GM12891 (cell line): Measurements from ENCODE around the gene ZFPM1. TPM values are rescaled to one million over a fixed set of nuclear protein-coding genes. Genes with fewer than 3 reads are reported as not detected.

Experiments used
- DNase-seq: peaks from one replicate; pipeline ENCODE4 v3.0.0; 2011; ENCODE audit warnings: low spot score; ENCODE audit not compliant: insufficient read length
- FAIRE-seq: peaks from 2 replicates; lab custom pipeline; 2011; peaks lifted over from hg19 to GRCh38; lab: Jason Lieb, UNC
- PAX5 ChIP-seq: IDR thresholded peaks from 2 replicates; pipeline ENCODE4 v1.6.1; 2011; ENCODE audit warnings: low read length, moderate library complexity, mild to moderate bottlenecking; ENCODE audit not compliant: insufficient read depth, severe bottlenecking
- POLR2A ChIP-seq: IDR thresholded peaks from 2 replicates; pipeline ENCODE4 v1.6.1; 2011; ENCODE audit warnings: low read depth, low read length, control low read depth
- POLR2AphosphoS5 ChIP-seq: IDR thresholded peaks from 2 replicates; pipeline ENCODE4 v1.6.1; 2011; ENCODE audit warnings: low read depth, low read length, control low read depth
- POU2F2 ChIP-seq: IDR thresholded peaks from 2 replicates; pipeline ENCODE4 v1.6.1; 2011; ENCODE audit warnings: low read depth, mild to moderate bottlenecking, control low read depth, low read length, moderate library complexity
- SPI1 ChIP-seq: IDR thresholded peaks from 2 replicates; pipeline ENCODE4 v1.6.1; 2011; ENCODE audit warnings: low read depth, low read length, control low read depth
- TAF1 ChIP-seq: IDR thresholded peaks from 2 replicates; pipeline ENCODE4 v1.6.1; 2011; ENCODE audit warnings: low read depth, low read length, control low read depth
- polyA plus RNA-seq: library from polyadenylated mRNA; unstranded; fragments of >200 nt; gene quantifications from one replicate; pipeline ENCODE4 v1.2.1, GENCODE V29; 2012; ENCODE audit warnings: low read depth, missing spikeins, inconsistent platforms; ENCODE audit not compliant: missing spikeins

The ZFPM1 gene
- 0.87 TPM for polyA plus RNA-seq

DNA sequence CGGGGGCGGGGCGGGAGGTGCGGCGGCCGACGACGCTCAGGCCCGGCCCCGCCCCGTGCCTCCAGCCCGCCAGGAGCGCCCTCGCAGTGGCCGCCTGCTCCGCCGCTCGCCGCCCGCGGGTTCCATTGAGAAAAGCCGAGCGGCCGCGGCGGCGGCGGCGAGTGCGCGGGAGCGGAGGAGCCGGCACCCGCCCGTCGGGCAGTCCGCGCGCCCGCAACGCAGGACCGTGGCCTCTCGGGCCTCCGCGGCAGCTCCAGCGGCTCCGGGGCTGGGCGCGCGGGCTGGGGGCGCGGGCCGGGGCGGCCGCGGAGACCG is at the start of gene ZFPM1:
TSS of gene ZFPM1 (plus strand) at position 64 of the 315 bp plus-strand sequence. CDS start 359 bp downstream, outside the sequence.
- no peak for TF ChIP-seq TAF1
- no peak for TF ChIP-seq PAX5
- no peak for TF ChIP-seq POLR2A
- TF ChIP-seq SPI1, result no peak
- TF ChIP-seq POLR2AphosphoS5, result no peak
- TF ChIP-seq POU2F2, result no peak
- DNase-seq (no peak), FAIRE-seq (no peak)

DNA sequence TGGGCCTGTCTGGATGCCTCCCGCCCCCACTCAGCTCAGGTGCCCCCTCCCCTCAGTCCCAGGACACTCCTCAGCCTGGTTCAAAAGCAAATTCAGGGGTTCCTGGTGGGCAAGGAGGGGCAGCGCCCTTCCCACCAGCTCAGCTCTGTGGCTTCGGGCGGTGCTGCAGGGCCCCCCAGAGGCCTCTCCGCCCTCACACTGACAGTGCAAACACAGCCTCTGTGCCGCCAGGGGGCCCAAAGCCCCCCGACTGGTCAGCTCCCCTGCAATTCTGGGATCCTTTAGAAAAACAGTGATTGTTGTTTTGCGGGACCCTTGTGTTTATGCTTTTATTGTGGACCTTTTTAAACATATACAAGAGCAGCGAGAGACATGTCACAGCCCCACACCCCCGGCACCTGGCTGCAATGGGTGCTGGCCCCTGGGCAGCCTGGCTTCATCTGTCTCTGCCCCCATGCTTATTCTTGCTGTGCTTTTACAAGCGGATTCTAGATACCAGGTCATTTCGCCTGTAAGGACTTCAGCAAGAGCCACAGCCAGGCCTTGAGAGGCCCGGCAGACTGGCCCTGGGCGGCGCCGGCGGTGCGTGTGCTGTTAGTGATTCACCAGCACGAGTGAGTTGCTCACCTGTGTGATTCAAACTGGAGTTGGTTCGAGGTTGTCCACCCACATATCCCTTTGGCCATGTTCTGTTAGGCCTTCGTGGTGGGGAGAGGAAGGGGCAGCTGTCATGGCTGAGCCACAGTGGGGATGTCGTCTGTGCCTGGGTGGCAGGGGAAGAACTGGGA is 49.1 kb upstream of the ZFPM1 start:
- no peak for FAIRE-seq
- no peak for TF ChIP-seq POLR2AphosphoS5
- no peak for TF ChIP-seq POLR2A
- no peak for TF ChIP-seq SPI1
- no peak for TF ChIP-seq TAF1
- no peak for TF ChIP-seq PAX5
- DNase-seq, result no peak

DNA sequence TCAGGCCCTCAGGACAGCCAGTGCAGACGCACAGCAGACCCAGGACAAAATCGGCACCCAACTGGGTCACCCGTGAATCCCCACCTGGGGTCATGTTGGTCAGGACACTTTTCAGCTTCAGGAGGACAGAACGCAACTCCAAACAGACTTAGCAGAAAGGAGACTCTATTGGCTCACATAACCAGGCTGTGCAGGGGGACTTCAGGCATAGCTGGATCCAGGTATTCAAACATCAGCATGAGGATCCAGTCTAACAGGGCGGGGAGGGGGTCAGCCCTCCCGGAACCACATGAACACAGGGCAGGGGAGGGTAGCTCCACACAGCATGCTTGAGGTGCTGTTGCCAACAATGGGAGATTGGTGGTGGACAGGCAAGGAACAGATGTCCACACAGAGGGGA is 48.3 kb upstream of the ZFPM1 start:
- no peak for FAIRE-seq
- TF ChIP-seq TAF1 (no peak), POLR2A (no peak), PAX5 (no peak), POLR2AphosphoS5 (no peak), SPI1 (no peak), POU2F2 (no peak)
- DNase-seq, result no peak

DNA sequence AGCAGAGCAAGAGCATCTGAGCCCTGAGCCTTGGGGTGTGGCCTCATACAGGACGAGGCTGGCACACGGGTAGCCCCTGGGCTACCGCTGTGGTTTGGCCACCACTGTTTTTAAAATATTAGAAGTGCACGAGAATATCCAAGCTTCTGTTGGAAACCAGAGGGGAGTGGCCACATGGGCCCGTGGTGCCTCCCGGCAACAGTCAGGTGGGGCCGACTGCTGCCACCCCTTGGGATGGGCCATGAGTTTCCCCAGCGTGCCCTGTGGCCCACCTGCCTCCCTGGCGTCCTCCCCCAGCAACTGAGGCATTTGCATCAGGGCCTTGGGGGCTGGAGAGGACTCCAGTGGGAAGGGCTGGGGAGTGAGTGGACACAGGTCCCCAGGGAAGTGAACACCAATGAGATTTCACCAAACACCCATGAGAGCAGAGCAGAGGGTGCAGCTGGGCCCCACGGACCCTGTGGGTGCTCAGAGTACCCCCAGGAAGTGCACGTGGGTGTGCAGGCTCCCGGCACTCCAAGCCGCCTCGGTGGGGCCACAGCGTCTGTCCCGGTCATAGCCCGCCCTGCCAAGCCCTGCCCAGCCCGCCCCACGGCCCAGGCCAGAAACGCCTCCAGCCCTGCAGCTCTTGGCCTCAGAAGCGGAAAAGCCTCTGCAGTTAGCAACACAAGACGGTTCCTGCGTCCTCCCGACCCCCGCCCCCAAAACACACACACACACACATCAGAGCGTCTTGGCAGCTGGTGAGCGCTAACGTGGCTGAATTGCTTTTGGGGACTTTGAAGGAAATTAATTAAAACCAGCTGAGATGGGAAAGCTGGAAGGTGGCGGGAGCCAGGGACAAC is 47.6 kb upstream of the ZFPM1 start:
- TF ChIP-seq TAF1 (no peak), PAX5 (no peak), POU2F2 (no peak), SPI1 (no peak), POLR2AphosphoS5 (no peak), POLR2A (no peak)
- DNase-seq (no peak), FAIRE-seq (no peak)

DNA sequence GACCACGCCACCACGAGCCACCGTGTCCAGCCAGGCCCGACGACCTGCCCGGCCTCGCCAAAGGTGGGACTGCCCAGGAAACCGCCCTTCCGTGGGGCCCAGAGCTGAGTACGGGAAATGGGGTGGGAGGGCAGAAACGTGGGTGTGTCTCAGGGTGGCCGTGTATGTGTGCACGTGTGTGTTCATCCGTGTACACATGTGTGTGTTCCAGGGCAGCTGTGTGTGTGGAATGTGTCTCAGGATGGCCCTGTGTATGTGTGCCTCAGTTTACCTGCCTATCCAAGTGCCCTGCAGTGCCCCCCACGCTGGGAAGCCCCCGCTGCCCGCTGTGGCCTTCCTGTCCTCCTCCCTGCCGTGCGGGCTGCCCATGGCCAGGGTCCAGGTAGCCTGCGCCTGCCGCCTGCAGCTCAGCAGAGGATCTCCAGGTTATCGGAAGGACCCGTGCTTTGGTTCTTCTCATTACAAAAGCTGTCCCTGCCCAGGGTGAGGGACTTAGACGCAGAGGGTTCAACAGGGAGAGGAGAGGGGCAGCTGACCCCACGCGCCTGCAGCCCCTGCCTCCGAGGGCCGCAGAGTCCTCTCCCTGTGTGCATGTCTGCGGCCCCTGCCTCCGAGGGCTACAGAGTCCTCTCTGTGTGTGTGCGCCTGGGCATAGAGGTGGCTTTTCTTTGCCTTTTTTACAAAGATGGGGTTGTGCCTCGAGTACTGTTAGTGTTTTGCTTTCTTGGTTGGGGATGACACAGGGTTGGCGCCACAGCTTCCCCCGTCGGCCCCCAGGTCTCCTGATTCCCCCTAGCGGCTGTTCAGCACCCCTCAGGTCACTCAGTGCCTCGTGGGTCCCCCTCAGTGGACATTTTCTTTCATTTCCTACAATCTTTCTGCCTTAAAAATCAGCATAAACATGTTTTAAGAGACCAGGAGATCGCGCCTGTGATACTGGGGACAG is 46.7 kb upstream of the ZFPM1 start:
- DNase-seq, result peak; percentile 61
- no peak for TF ChIP-seq SPI1
- TF ChIP-seq POLR2A, result no peak
- FAIRE-seq, result no peak

DNA sequence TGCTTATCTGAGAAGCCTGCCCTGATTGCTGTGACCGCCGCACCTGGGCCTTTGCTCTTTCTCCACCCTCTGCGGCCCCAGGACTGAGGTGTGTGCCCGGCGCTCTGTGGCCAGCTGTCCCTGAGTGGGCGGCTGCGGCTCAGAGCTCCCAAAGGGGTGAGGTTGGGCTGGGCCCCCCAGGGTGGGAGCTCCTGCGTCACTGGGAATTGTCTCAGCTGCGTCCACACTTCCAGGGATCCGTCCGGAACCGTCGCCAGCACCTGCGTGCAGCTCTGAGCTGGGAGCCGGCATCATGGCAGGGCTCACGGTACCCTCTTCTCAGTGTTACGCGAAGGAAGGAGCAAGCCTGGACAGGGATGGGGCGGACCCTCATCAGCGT is 46.0 kb upstream of the ZFPM1 start:
- no peak for FAIRE-seq
- no peak for DNase-seq
- TF ChIP-seq TAF1, result no peak
- TF ChIP-seq POLR2A, result no peak
- TF ChIP-seq POLR2AphosphoS5, result no peak
- TF ChIP-seq POU2F2, result no peak
- no peak for TF ChIP-seq SPI1
- no peak for TF ChIP-seq PAX5

DNA sequence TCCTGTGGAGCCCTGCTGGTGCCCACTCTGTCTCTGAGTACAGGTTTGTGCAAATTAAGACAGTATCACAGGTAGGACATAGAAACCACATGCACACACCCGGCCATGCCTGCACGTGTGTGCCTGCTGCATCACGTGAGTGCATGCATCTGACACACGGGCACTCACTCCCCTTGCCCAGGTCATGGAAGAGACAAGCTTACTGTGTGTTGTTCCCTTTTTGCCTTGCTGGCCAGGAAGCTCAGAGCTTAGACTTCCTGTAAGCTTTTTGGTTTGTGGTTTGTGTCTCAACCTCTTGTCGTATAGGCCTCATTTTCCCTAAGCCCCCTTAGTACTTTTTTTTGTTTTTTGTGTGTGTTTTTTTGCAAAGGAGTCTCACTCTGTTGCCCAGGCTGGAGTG is 45.3 kb upstream of the ZFPM1 start:
- TF ChIP-seq PAX5, result no peak
- no peak for TF ChIP-seq SPI1
- no peak for TF ChIP-seq POLR2AphosphoS5
- TF ChIP-seq POLR2A, result no peak
- no peak for TF ChIP-seq TAF1
- no peak for TF ChIP-seq POU2F2
- FAIRE-seq (no peak), DNase-seq (no peak)

DNA sequence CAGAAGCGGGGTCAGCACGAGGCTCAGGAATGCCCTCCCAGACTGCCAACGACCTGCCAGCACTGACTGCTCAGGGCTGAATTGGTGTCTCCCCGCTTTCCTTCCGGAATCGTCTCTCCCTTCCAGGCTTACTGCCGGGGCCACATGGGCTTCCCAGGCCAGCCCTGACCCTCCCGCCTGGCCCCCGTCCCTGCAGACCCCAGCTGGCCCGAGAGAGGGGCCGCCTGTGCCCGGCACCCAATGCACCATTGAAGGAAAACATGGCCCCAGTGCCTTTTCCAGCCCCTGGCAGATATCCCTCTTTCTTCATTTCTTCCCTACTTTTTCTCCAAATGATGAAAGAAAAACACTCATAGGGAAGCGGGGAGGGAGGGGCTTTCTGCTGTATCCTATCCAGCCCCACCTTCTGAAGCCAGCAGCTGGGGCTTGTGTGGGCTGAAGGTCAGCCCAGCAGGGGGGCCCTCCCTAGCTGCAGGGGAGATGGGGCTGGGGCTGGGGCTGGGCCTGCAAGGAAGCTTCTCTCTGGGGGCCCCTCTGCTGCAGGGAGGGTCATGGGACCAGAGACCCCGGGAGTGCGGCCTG is 44.4 kb upstream of the ZFPM1 start:
- FAIRE-seq, result no peak

More for the DNA sequence above, 44.4 kb upstream of the ZFPM1 start:
- TF ChIP-seq SPI1 (no peak), POU2F2 (no peak), PAX5 (no peak), POLR2A (no peak), POLR2AphosphoS5 (no peak), TAF1 (no peak)
- DNase-seq, result no peak
